Fibroblast of skin of right quadriceps (primary cell): ENCODE data around the gene IGIP.

Source experiments
- DNase-seq: peaks from one replicate; pipeline ENCODE4 v3.0.0-alpha.2; 2013

IGIP gene

GRCh38 chr5:140111859-140112551 is 13.7 kb upstream of the IGIP start:
- no peak for DNase-seq

- DNase-seq: peak; percentile 66
These were observed 13.0 kb upstream of the IGIP start for GRCh38 chr5:140112685-140113179.

GRCh38 chr5:140113180-140113698 is 12.5 kb upstream of the IGIP start:
- no peak for DNase-seq

GRCh38 chr5:140113699-140114263 is 12.0 kb upstream of the IGIP start, which contains the start of gene PURA:
Gene PURA (plus strand): TSS chr5:140114109. CDS start chr5:140114182, 73 bp downstream.
- DNase-seq: peak; percentile 95

GRCh38 chr5:140114341-140115185 is 11.2 kb upstream of the IGIP start:
- DNase-seq: peak; percentile 38

GRCh38 chr5:140115186-140115500 is 10.6 kb upstream of the IGIP start:
- no peak for DNase-seq

- DNase-seq: no peak
These were observed 9.0 kb upstream of the IGIP start for GRCh38 chr5:140116716-140117115.

- DNase-seq: no peak
These were observed 8.2 kb upstream of the IGIP start for GRCh38 chr5:140117523-140117922.

GRCh38 chr5:140118302-140118936 is 7.3 kb upstream of the IGIP start:
- no peak for DNase-seq

GRCh38 chr5:140126315-140127012 is 727 bp downstream of the IGIP start:
- no peak for DNase-seq

- DNase-seq: no peak
These were observed 2.6 kb downstream of the IGIP start for GRCh38 chr5:140128376-140128775.

- DNase-seq: no peak
These were observed 5.4 kb downstream of the IGIP start for GRCh38 chr5:140130949-140131733.

- peak; percentile 94 for DNase-seq
These were observed 6.3 kb downstream of the IGIP start for GRCh38 chr5:140131967-140132409.

GRCh38 chr5:140133514-140134167 is 7.9 kb downstream of the IGIP start:
- no peak for DNase-seq

- DNase-seq: no peak
These were observed 8.7 kb downstream of the IGIP start for GRCh38 chr5:140134277-140134935.

GRCh38 chr5:140135127-140135526 is 9.4 kb downstream of the IGIP start:
- no peak for DNase-seq

- DNase-seq: no peak
These were observed 10.9 kb downstream of the IGIP start for GRCh38 chr5:140136624-140137023.

GRCh38 chr5:140140435-140140834 is 14.7 kb downstream of the IGIP start:
- DNase-seq: no peak

- DNase-seq: peak; percentile 51
These were observed 15.5 kb downstream of the IGIP start for GRCh38 chr5:140141241-140141640.

GRCh38 chr5:140142246-140142645 is 16.5 kb downstream of the IGIP start:
- DNase-seq: no peak
